ENCODE measurements around the gene RNF213.

The RNF213 gene

GRCh38 chr17:80303824-80304223 is 43.2 kb downstream of the RNF213 start:
- Histone ChIP-seq H3K36me3 (ENCODE audit: insufficient read depth, low read length) (peaks cover 87% of the 10 kb centered on the region), H3K4me1 (ENCODE audit: insufficient read depth, low read length, poor library complexity, severe bottlenecking) (no peaks in the 10 kb centered on the region), H2AFZ (ENCODE audit: low read length) (no peak overlapping the region), H3K27me3 (ENCODE audit: insufficient read depth, low read length, poor library complexity, severe bottlenecking) (no peaks in the 10 kb centered on the region), H3F3A (ENCODE audit: low read depth) (no peaks in the 10 kb centered on the region), H3K4me3 (ENCODE audit: low read length, poor library complexity, severe bottlenecking) (no peak overlapping the region), H3K9me3 (ENCODE audit: insufficient read depth, low read depth, low read length) (peaks cover 5% of the 10 kb centered on the region; the same call in 1 of the 2 replicates), H4K20me1 (ENCODE audit: insufficient read depth, low read length, poor library complexity, severe bottlenecking) (no peaks in the 10 kb centered on the region), H3K9me2 (replicated peaks; ENCODE audit: low read depth, low read length) (no peaks in the 10 kb centered on the region), H3K9ac (ENCODE audit: low read depth, low read length, poor library complexity, severe bottlenecking) (no peak overlapping the region), H3K4me2 (ENCODE audit: low read depth, low read length, poor library complexity, severe bottlenecking) (no peak overlapping the region), H3K79me2 (ENCODE audit: insufficient read depth, low read length) (no peaks in the 10 kb centered on the region)
- TF ChIP-seq CTCF (conservative IDR thresholded peaks at IDR 0.05; ENCODE audit: low read length): no peak
- TF ChIP-seq EZH2phosphoT487 (IDR thresholded peaks at IDR 0.05; ENCODE audit: borderline replicate concordance): no peak

- Histone ChIP-seq H2AFZ (ENCODE audit: low read length) (no peak overlapping the region), H3K4me1 (ENCODE audit: insufficient read depth, low read length, poor library complexity, severe bottlenecking) (no peaks in the 10 kb centered on the region), H3K79me2 (ENCODE audit: insufficient read depth, low read length) (no peaks in the 10 kb centered on the region), H3K4me3 (ENCODE audit: low read length, poor library complexity, severe bottlenecking) (no peak overlapping the region), H3F3A (ENCODE audit: low read depth) (no peaks in the 10 kb centered on the region), H3K4me2 (ENCODE audit: low read depth, low read length, poor library complexity, severe bottlenecking) (no peak overlapping the region), H3K9ac (ENCODE audit: low read depth, low read length, poor library complexity, severe bottlenecking) (no peak overlapping the region), H4K20me1 (ENCODE audit: insufficient read depth, low read length, poor library complexity, severe bottlenecking) (no peaks in the 10 kb centered on the region), H3K27me3 (ENCODE audit: insufficient read depth, low read length, poor library complexity, severe bottlenecking) (no peaks in the 10 kb centered on the region), H3K9me3 (ENCODE audit: insufficient read depth, low read depth, low read length) (peaks cover 5% of the 10 kb centered on the region; the same call in 1 of the 2 replicates), H3K36me3 (ENCODE audit: insufficient read depth, low read length) (peaks cover 72% of the 10 kb centered on the region; the same call in 1 of the 2 replicates), H3K9me2 (replicated peaks; ENCODE audit: low read depth, low read length) (no peaks in the 10 kb centered on the region)
- TF ChIP-seq CTCF (conservative IDR thresholded peaks at IDR 0.05; ENCODE audit: low read length) (no peak), EZH2phosphoT487 (IDR thresholded peaks at IDR 0.05; ENCODE audit: borderline replicate concordance) (no peak)
These were observed 47.5 kb downstream of the RNF213 start for GRCh38 chr17:80307994-80308691.

- no peaks in the 10 kb centered on the region for H3K4me1 ChIP-seq (ENCODE audit: insufficient read depth, low read length, poor library complexity, severe bottlenecking)
- H3F3A ChIP-seq (ENCODE audit: low read depth): no peaks in the 10 kb centered on the region
- TF ChIP-seq CTCF (conservative IDR thresholded peaks at IDR 0.05; ENCODE audit: low read length) (no peak), EZH2phosphoT487 (IDR thresholded peaks at IDR 0.05; ENCODE audit: borderline replicate concordance) (no peak)
- peaks cover 2% of the 10 kb centered on the region; the same call in 1 of the 2 replicates for H3K9me3 ChIP-seq (ENCODE audit: insufficient read depth, low read depth, low read length)
- H3K27me3 ChIP-seq (ENCODE audit: insufficient read depth, low read length, poor library complexity, severe bottlenecking): no peaks in the 10 kb centered on the region
- no peak overlapping the region for H3K4me2 ChIP-seq (ENCODE audit: low read depth, low read length, poor library complexity, severe bottlenecking)
- H2AFZ ChIP-seq (ENCODE audit: low read length): no peak overlapping the region
- no peaks in the 10 kb centered on the region for H4K20me1 ChIP-seq (ENCODE audit: insufficient read depth, low read length, poor library complexity, severe bottlenecking)
- no peaks in the 10 kb centered on the region for H3K79me2 ChIP-seq (ENCODE audit: insufficient read depth, low read length)
- H3K9ac ChIP-seq (ENCODE audit: low read depth, low read length, poor library complexity, severe bottlenecking): no peak overlapping the region
- H3K4me3 ChIP-seq (ENCODE audit: low read length, poor library complexity, severe bottlenecking): no peak overlapping the region
- peaks cover 69% of the 10 kb centered on the region; the same call in 1 of the 2 replicates for H3K36me3 ChIP-seq (ENCODE audit: insufficient read depth, low read length)
- H3K9me2 ChIP-seq (replicated peaks; ENCODE audit: low read depth, low read length): no peaks in the 10 kb centered on the region
These were observed 48.3 kb downstream of the RNF213 start for GRCh38 chr17:80308692-80309517.
